Endothelial cell of umbilical vein (primary cell): ENCODE measurements around the gene PTGFRN. TPM values are rescaled to one million over a fixed set of nuclear protein-coding genes. Genes with fewer than 3 reads are reported as not detected.

Source experiments
- BruUV-seq: library from RNA; stranded (reverse); fragments of 400-500 nt; replicated peaks from 2 replicates; lab custom pipeline; 2021; lab: Mats Ljungman, UMichigan
- CTCF ChIA-PET: fragments of 300-600, 350-600 bp; sonication (Branson Sonifier 250); formaldehyde crosslinking; loops from one replicate; lab custom pipeline; 2021; ENCODE audit warnings: antibody characterized with exemption, inconsistent platforms; lab: Charles Lee
- POLR2A ChIA-PET: fragments of 300-600, 350-600 bp; sonication (Branson Sonifier 250); formaldehyde crosslinking; loops from one replicate; lab custom pipeline; 2021; ENCODE audit warnings: antibody characterized with exemption, inconsistent platforms; lab: Charles Lee
- DNase-seq: peaks from one replicate; pipeline ENCODE4 v3.0.0-alpha.2; 2011; ENCODE audit warnings: low read depth, low spot score
- FAIRE-seq: peaks from 2 replicates; lab custom pipeline; 2011; peaks lifted over from hg19 to GRCh38; lab: Jason Lieb, UNC
- H2AFZ ChIP-seq: 2 replicates; pipeline ENCODE4 v1.6.0; 2012; ENCODE audit warnings: low read depth, low read length, control low read depth, inconsistent platforms
- H3K27ac ChIP-seq: 2 replicates; pipeline ENCODE4 v1.5.1; 2011; ENCODE audit warnings: low read depth, mild to moderate bottlenecking, control low read depth, low read length, moderate library complexity; ENCODE audit not compliant: insufficient read depth
- H3K27me3 ChIP-seq, 2 experiments: 2 replicates each; pipeline versions ENCODE4 v1.6.0 to v1.6.1; 2011; ENCODE audit warnings: low read length in 2 of 2, mixed read lengths in 1 of 2; ENCODE audit not compliant: control insufficient read depth in 2 of 2, insufficient read depth in 2 of 2
- H3K36me3 ChIP-seq, 2 experiments: 2 replicates in 1 of 2; 3 replicates in 1 of 2; pipeline ENCODE4 v1.5.1; 2011; ENCODE audit warnings: low read length in 2 of 2, mild to moderate bottlenecking in 1 of 2, moderate library complexity in 1 of 2; ENCODE audit not compliant: control insufficient read depth in 2 of 2, insufficient read depth in 2 of 2; ENCODE audit errors: extremely low read depth in 1 of 2
- H3K4me1 ChIP-seq: 3 replicates; pipeline ENCODE4 v1.5.1; 2011; ENCODE audit warnings: mild to moderate bottlenecking, low read length; ENCODE audit not compliant: control insufficient read depth, insufficient read depth; ENCODE audit errors: extremely low read depth
- H3K4me2 ChIP-seq: 2 replicates; pipeline ENCODE4 v1.6.1; 2011; ENCODE audit warnings: low read length, control low read depth, mixed read lengths; ENCODE audit not compliant: insufficient read depth
- H3K4me3 ChIP-seq, 3 experiments: fragments of 200-600 bp in 1 of 3; sonication (generic), shearing (Covaris generic) in 1 of 3; replicated peaks in 1 of 3; 2 replicates each; pipeline ENCODE4 v1.5.1; 2011 to 2016; ENCODE audit warnings: control low read depth in 3 of 3, low read length in 3 of 3, mild to moderate bottlenecking in 2 of 3, inconsistent platforms in 1 of 3, low read depth in 1 of 3, moderate library complexity in 1 of 3; ENCODE audit not compliant: insufficient read depth in 1 of 3
- H3K79me2 ChIP-seq: 2 replicates; pipeline ENCODE4 v1.6.0; 2012; ENCODE audit warnings: low read length, inconsistent platforms; ENCODE audit not compliant: control insufficient read depth, insufficient read depth
- H3K9ac ChIP-seq: replicated peaks from 2 replicates; pipeline ENCODE3; 2011; ENCODE audit warnings: low read length, control low read depth; ENCODE audit not compliant: insufficient read depth; ENCODE audit errors: extremely low read depth
- H3K9me1 ChIP-seq: replicated peaks from 3 replicates; pipeline ENCODE4 v1.6.0; 2011; ENCODE audit warnings: mild to moderate bottlenecking, low read length; ENCODE audit not compliant: control insufficient read depth, insufficient read depth; ENCODE audit errors: extremely low read depth
- H3K9me3 ChIP-seq: replicated peaks from 2 replicates; pipeline ENCODE4 v1.5.1; 2012; ENCODE audit warnings: low read length, inconsistent platforms; ENCODE audit not compliant: control insufficient read depth, insufficient read depth
- H4K20me1 ChIP-seq: replicated peaks from 2 replicates; pipeline ENCODE3; 2011; ENCODE audit warnings: mild to moderate bottlenecking, low read length; ENCODE audit not compliant: control insufficient read depth, insufficient read depth; ENCODE audit errors: extremely low read depth
- EZH2 ChIP-seq: IDR thresholded peaks from 2 replicates; pipeline ENCODE4 v1.6.1; 2012; ENCODE audit warnings: borderline replicate concordance, low read depth, mild to moderate bottlenecking, moderate library complexity, low read length, inconsistent platforms; ENCODE audit not compliant: severe bottlenecking
- FOS ChIP-seq: IDR thresholded peaks from 2 replicates; pipeline ENCODE4 v1.6.1; 2011; ENCODE audit warnings: mild to moderate bottlenecking, low read length, moderate library complexity, borderline replicate concordance; ENCODE audit not compliant: insufficient read depth
- GATA2 ChIP-seq: IDR thresholded peaks from 2 replicates; pipeline ENCODE4 v1.7.0; 2011; ENCODE audit warnings: low read depth, mild to moderate bottlenecking, moderate library complexity, mixed read lengths, low read length; ENCODE audit not compliant: insufficient read length, insufficient read depth
- JUN ChIP-seq: IDR thresholded peaks from 2 replicates; pipeline ENCODE4 v1.6.1; 2011; ENCODE audit warnings: borderline replicate concordance, low read depth; ENCODE audit not compliant: insufficient read length, insufficient read depth
- MYC ChIP-seq: IDR thresholded peaks from one replicate; pipeline ENCODE4 v1.6.1; 2011; ENCODE audit warnings: mild to moderate bottlenecking, low read depth, low read length
- POLR2A ChIP-seq: IDR thresholded peaks from 2 replicates; pipeline ENCODE4 v1.6.1; 2012; ENCODE audit warnings: low read depth, mild to moderate bottlenecking, control low read depth, low read length
- POLR2AphosphoS5 ChIP-seq: IDR thresholded peaks from 2 replicates; pipeline ENCODE4 v1.6.1; 2012; ENCODE audit warnings: low read depth, mild to moderate bottlenecking, control low read depth, low read length, moderate library complexity; ENCODE audit not compliant: insufficient read depth
- dilution Hi-C: fragments of 300-500 bp; cut with MboI; formaldehyde crosslinking; loops from one replicate; pipeline ENCODE4 v1.15.0; 2019; ENCODE audit warnings: low sequenced_read_pairs; ENCODE audit not compliant: extremely low pct_ligation_motif_present
- intact Hi-C: fragments of 100-400 bp; cut with micrococcal nuclease; formaldehyde crosslinking; loops from one replicate; pipeline ENCODE4 v1.10.0; 2022
- polyA plus RNA-seq, 4 experiments: library from polyadenylated mRNA; depleted of rRNA in 3 of 4; stranded (reverse) in 3 of 4; unstranded in 1 of 4; fragments of >200 nt; gene quantifications; 2 replicates each; pipeline versions ENCODE4 v1.2.1 to v1.2.3, GENCODE V29; 2011 to 2012; ENCODE audit warnings: missing spikeins in 1 of 4
- total RNA-seq: library from RNA; stranded (reverse); gene quantifications from 2 replicates; pipeline ENCODE4 v1.2.3, GENCODE V29; 2021
- TF ChIP-seq, protein P1 (sequence below): IDR thresholded peaks from 2 replicates; pipeline ENCODE4 v1.6.1; 2011; ENCODE audit not compliant: insufficient read depth, insufficient read length
- TF ChIP-seq, protein P2 (sequence below), 2 donors: IDR thresholded peaks; 1 replicate in 1 of 2; 2 replicates in 1 of 2; pipeline ENCODE4 v1.5.1; 2011; ENCODE audit warnings: low read length in 2 of 2, mild to moderate bottlenecking in 2 of 2, moderate library complexity in 2 of 2, control low read depth in 1 of 2, inconsistent platforms in 1 of 2, low read depth in 1 of 2; ENCODE audit not compliant: insufficient read depth in 1 of 2; ENCODE audit errors: extremely low read depth in 1 of 2

Gene PTGFRN
- total and polyA plus RNA-seq, 2 donors (not counting 3 experiments of a cell fraction or from before 2014, with no cell fraction given), result 39.6 to 60.7 TPM

DNA sequence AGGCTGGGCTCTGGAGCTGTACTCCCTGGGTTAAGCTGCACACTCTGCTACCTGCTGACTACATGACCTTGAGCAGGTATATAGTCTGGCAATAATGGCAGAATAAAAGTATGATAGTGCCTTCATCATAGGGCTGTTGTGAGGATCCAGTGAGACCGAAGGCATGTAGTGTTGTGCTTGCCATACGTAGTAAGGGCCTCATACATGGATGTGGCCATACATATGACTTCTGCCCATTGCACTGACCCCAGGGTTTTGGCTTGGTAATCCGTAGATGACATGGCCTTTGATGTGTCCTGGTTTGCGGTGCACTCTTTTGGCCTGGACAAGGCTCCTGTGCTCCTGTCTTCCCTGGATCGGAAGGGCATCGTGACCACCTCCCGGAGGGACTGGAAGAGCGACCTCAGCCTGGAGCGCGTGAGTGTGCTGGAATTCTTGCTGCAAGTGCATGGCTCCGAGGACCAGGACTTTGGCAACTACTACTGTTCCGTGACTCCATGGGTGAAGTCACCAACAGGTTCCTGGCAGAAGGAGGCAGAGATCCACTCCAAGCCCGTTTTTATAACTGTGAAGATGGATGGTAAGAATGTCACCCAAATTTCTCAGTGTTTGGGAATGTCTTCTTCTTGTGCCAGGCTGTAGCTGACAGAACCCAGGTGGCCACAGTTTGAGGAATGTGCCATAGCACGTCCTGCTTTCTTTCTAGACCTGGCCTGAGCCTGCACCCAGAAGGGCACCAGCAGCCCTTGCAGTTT, 74.9 kb downstream of the PTGFRN start:
- FAIRE-seq (no peak), DNase-seq (no peak)
- H3K9ac ChIP-seq, result no peak overlapping the region
- no peak overlapping the region for H3K4me3 ChIP-seq
- H2AFZ ChIP-seq, result no peak overlapping the region
- no peaks in the 10 kb centered on the region for H3K27me3 ChIP-seq
- TF ChIP-seq, protein P1, sequence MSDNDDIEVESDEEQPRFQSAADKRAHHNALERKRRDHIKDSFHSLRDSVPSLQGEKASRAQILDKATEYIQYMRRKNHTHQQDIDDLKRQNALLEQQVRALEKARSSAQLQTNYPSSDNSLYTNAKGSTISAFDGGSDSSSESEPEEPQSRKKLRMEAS, result no peak
- TF ChIP-seq, protein P2, sequence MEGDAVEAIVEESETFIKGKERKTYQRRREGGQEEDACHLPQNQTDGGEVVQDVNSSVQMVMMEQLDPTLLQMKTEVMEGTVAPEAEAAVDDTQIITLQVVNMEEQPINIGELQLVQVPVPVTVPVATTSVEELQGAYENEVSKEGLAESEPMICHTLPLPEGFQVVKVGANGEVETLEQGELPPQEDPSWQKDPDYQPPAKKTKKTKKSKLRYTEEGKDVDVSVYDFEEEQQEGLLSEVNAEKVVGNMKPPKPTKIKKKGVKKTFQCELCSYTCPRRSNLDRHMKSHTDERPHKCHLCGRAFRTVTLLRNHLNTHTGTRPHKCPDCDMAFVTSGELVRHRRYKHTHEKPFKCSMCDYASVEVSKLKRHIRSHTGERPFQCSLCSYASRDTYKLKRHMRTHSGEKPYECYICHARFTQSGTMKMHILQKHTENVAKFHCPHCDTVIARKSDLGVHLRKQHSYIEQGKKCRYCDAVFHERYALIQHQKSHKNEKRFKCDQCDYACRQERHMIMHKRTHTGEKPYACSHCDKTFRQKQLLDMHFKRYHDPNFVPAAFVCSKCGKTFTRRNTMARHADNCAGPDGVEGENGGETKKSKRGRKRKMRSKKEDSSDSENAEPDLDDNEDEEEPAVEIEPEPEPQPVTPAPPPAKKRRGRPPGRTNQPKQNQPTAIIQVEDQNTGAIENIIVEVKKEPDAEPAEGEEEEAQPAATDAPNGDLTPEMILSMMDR (IDR thresholded peaks at IDR 0.05; ENCODE audit: extremely low read depth in 1 of 2, insufficient read depth in 1 of 2, low read depth in 1 of 2, low read length in 2 of 2), result no peak
- TF ChIP-seq EZH2 (no peak), GATA2 (no peak), FOS (no peak), MYC (no peak), POLR2A (no peak), POLR2AphosphoS5 (no peak), JUN (no peak)
- no peak overlapping the region for H3K4me2 ChIP-seq
- no TSS peak for BruUV-seq
- H3K79me2 ChIP-seq, result no peaks in the 10 kb centered on the region
- no peaks in the 10 kb centered on the region for H3K36me3 ChIP-seq
- H3K4me1 ChIP-seq, result no peaks in the 10 kb centered on the region
- H4K20me1 ChIP-seq, result no peaks in the 10 kb centered on the region
- H3K27ac ChIP-seq, result no peak overlapping the region
- ChIA-PET POLR2A (no interaction called here), CTCF (no interaction called here)
- intact Hi-C loops (no loop called here), dilution Hi-C loops (no loop called here)
- H3K9me1 ChIP-seq, result no peaks in the 10 kb centered on the region
- H3K9me3 ChIP-seq, result no peaks in the 10 kb centered on the region
